GM20431 (cell line): Measurements from ENCODE around the gene SPAG4.

Experiments
- in situ Hi-C: fragments of 300-500 bp; cut with MseI, MboI; formaldehyde crosslinking; loops from one replicate; pipeline ENCODE4 v1.15.0; 2020; ENCODE audit warnings: low sequenced_read_pairs; ENCODE audit not compliant: unreplicated experiment

Gene SPAG4, protein sequence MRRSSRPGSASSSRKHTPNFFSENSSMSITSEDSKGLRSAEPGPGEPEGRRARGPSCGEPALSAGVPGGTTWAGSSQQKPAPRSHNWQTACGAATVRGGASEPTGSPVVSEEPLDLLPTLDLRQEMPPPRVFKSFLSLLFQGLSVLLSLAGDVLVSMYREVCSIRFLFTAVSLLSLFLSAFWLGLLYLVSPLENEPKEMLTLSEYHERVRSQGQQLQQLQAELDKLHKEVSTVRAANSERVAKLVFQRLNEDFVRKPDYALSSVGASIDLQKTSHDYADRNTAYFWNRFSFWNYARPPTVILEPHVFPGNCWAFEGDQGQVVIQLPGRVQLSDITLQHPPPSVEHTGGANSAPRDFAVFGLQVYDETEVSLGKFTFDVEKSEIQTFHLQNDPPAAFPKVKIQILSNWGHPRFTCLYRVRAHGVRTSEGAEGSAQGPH

GRCh38 chr20:35615667-35616464 is at the start of gene SPAG4:
SPAG4 (plus strand) TSS chr20:35615829; CDS start chr20:35616004, 175 bp downstream.
- in situ Hi-C loops = no loop called here

- in situ Hi-C loops = no loop called here
Measured at GRCh38 chr20:35568645-35569044, 47.0 kb upstream of the SPAG4 start.

- in situ Hi-C loops = no loop called here
Measured at GRCh38 chr20:35571555-35571954, 44.1 kb upstream of the SPAG4 start.

GRCh38 chr20:35572838-35573237 is 42.8 kb upstream of the SPAG4 start:
- in situ Hi-C loops = no loop called here

DNA sequence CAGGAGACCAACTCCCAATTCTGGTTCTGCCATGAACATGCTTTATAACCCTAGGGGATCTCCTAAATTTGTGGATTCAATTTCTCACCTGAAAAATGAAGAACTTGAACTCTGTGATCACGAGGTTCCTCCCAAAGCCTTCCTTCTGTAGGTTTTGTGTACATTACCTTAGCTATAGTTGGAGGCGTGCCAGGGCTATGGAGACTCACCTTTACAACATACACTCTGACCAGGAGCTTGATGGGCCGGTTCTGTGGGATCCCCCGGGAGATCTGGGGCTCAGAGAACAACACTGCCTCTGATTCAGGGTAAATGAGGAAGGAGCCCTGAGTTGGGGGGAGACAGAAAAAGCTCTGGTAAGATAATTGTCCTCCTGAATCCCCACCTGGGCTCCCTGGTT is 39.7 kb upstream of the SPAG4 start:
- in situ Hi-C loops = no loop called here

DNA sequence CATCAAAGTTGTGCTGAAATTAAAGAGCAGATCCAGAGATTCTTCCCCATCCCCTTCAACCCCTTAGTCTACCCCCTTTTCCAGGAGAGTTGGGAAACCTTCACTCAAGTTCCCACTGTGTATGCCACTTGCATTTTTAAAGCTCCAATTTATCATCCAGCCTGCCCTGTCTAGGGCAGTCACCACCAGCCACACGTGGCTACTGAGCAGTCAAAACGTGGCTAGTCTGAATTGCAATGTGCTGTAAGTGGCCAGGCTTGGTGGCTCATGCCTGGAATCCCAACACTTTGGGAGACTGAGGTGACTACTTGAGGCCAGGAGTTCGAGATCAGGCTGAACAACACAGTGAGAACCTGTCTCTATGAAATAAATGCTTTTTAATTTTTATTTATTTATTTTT is 38.8 kb upstream of the SPAG4 start:
- in situ Hi-C loops = no loop called here

- in situ Hi-C loops = no loop called here
Measured at GRCh38 chr20:35578469-35578868, 37.2 kb upstream of the SPAG4 start.

GRCh38 chr20:35579196-35579595 is 36.4 kb upstream of the SPAG4 start:
- in situ Hi-C loops = no loop called here

DNA sequence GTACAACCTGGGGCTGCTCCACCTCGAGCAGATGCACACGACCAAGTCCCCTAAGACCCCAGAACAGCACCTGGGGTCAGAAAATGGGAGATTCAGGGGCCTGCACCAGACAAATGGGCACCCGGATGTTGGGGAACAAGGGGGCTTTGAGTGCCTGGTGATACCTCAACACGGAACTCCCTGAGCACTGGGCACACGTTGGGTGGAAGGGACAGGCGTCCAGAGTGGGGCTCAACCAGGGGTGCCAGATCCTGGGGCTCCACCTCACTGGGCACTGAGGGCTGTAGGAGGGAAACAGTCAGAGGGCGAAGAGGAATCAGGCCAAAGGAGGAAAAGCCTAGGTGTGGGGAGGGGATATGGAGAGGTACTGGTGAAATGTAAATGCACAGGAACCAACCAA is 33.5 kb upstream of the SPAG4 start:
- in situ Hi-C loops = no loop called here

DNA sequence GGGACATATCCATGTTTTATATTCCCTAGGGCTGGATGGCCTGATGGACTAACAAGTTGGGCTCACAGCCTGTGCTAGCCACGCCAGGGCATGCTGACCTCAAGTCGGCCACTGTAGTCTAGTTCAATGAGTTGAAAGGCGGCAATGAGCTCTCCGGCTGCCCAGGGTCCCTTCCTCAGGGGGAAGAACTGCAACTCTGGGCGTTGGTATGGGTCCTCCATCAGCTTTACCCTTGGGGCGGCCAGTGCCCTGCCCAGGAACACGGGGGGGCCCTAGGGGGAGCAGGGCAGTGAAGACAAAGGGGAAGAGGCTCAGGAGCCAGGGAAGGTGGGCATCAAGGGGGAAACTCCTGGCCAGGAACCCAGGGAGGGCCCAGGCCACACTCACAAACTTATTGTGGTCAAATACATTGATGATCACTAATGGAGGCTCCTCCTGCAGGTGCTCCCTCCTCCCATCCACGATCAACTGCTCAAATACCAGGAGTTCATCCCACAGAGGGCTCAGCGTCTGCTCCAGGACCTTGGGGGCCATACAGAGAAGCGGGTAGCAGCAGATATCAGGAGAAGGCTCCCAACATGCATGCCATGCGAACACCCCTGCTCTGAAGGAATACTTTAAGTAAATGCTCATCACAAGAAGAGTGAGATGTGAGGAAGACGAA is 32.8 kb upstream of the SPAG4 start:
- in situ Hi-C loops = no loop called here

DNA sequence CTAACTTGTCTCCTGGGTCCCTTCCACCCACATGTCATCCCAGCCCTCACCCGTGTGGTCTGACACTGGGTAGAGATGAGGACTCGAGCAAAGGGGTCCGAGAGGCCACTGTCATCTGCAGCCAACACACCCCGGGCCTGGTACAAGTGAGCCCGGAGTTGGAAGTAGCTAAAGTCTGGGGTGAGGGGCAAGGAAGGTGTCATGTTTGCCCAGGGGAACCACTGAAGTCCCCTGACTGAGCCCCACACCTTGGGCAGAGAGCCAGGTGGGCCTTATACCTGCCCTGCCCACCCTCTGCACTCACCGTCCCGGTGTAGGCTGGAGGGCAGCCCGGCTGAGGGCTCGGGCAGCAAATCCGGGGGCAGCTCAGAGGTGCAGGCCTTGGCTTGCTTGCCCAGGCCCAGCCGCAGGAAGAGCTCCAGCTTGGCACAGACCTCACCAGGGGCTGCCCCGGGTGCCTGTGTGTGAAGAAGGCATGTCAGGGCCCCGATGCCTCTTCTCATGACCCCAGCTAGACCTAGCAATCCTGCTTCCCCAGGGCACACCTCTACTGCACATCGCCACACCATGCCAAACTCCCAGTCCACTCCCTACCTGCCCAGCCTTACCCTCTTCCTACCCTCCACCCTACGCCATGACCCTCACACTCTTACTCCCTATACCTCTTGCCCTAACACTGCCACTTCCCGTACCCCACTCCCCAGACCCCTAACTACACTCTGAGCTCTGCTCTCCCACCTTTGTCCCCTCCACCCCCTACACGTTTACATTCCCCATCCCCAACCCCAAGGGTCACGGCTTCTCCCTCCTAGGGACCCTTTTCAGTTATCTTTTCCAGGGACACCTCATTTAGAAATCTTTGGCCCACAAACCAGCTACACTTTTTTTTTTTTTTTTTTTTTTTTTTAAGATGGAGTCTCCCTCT is 31.7 kb upstream of the SPAG4 start:
- in situ Hi-C loops = no loop called here

DNA sequence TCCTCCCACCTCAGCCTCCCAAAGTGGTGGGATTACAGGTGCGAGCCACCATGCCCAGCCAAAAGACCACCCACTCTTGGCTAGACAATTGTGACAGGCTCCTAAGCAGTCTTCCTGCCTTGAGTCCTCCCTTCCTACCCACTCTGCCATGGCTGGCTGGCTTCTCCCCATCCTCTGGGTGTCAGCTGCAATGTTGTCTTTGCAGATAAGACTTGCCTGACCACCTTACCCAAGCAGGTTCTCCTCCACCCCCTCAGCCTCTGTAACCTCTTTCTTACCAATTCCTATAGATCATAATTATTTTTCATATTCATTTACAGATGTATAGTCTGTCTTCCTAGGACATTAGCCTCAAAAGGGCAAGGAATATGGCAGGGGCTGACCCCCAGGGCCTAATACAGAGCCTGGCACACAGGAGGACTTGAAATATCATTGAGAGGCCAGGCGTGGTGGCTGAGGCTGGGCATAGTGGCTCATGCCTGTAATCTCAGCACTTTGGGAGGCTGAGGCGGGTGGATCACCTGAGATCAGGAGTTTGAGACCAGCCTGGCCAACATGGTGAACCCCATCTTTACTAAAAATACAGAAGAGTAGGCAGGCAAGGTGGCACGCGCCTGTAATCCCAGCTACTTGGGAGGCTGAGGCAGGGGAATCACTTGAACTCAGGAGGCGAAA is 28.7 kb upstream of the SPAG4 start:
- in situ Hi-C loops = no loop called here

- in situ Hi-C loops = no loop called here
Measured at GRCh38 chr20:35587436-35587835, 28.2 kb upstream of the SPAG4 start.

DNA sequence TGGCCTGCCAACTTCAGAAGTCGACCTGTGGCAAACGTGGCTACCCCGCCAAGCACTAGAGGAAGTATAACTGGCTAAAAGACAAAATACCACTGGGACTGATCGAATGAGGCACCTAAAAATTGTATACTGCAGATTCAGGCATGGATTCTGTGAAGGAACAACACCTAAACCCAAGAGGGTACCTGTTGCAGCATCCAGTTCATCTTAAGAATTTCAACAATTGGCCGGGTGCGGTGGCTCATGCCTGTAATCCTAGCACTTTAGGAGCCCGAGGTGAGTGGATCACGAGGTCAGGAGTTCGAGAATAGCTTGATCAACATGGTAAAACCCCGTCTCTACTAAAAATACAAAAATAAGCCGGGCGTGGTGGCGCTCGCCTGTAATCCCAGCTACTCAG is 27.2 kb upstream of the SPAG4 start:
- in situ Hi-C loops = no loop called here

- in situ Hi-C loops = no loop called here
Measured at GRCh38 chr20:35592339-35592974, 23.2 kb upstream of the SPAG4 start.

DNA sequence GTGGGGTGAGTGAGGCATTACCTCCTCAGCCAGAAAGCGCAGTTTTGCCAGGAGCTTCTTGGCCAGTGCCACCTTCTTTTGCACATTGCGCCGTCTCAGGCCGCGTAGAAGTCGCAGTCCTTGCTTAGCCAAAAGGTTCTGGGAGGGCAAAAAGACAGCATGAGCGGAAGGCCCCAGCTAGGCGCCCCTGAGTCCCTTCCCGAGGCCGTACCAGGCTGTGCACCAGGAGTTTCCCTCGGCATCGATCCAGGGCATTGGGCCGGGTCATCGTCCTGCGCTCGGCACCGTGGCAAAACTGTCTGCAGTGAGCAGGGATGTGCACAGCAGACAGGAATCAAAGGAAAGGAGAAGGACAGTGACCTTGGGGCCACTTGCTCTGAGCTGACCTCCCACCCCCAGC is 20.2 kb upstream of the SPAG4 start:
- in situ Hi-C loops = no loop called here

DNA sequence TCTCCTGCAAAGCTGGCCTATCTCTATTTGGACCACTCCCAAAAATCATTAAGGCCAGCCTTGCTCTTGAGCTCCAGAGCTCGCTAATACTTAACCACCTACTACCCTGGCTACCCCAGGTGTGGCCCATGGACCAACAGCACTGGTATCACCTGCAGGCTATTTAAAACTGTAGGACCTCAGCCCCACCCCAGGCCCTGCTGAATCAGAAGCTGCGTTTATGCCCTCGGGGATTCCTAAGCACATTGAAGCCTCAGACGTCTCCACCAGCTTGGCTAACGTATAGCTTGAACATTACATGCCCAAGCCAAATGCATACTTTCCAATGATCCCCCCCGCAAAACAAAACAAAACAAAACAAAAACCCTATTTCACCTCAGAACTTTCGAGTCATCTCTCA is 19.7 kb upstream of the SPAG4 start:
- in situ Hi-C loops = no loop called here

DNA sequence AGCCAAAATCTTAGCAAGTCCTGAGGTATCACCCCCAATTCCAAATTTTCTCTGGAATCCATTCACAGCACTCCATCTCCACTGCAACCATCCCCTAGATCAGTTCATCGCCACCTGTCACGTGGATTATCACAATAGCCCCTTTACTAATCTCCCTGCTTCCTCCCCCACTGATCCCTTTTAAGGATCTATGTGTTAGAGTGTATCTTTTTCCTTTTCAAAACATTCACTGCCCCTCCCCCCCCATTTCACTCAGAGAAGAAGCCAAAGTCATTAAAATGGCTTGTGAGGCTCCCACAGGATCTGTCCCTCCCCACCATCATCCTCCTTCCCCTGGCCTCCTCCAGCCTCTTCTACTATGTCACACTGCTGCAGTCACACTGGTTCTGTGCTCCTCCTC is 18.4 kb upstream of the SPAG4 start:
- in situ Hi-C loops = no loop called here

GRCh38 chr20:35598476-35598875 is 17.2 kb upstream of the SPAG4 start:
- in situ Hi-C loops = no loop called here
